SK-N-SH treated with all-trans-retinoic acid at 6 μM for 48 hours (cell line): ENCODE data around the gene NAA38.

Source experiments
- CSRNP3 ChIP-seq: fragments of 250-450 bp; sonication (Bioruptor Pico); IDR thresholded peaks from 2 replicates; pipeline ENCODE4 v1.5.1; 2021; ENCODE audit warnings: mild to moderate bottlenecking, moderate library complexity
- ESRRG ChIP-seq: fragments of 250-450 bp; sonication (Bioruptor Pico); IDR thresholded peaks from 2 replicates; pipeline ENCODE4 v1.6.1; 2021; ENCODE audit warnings: mild to moderate bottlenecking
- GLIS3 ChIP-seq: fragments of 250-450 bp; sonication (Bioruptor Pico); IDR thresholded peaks from 2 replicates; pipeline ENCODE4 v1.5.0; 2020; ENCODE audit warnings: mild to moderate bottlenecking, moderate library complexity
- OSR1 ChIP-seq: fragments of 250-450 bp; sonication (Bioruptor Pico); IDR thresholded peaks from 2 replicates; pipeline ENCODE4 v1.8.0; 2022; ENCODE audit warnings: moderate library complexity, mild to moderate bottlenecking, inconsistent platforms
- PATZ1 ChIP-seq: fragments of 250-450 bp; sonication (Bioruptor Pico); IDR thresholded peaks from 2 replicates; pipeline ENCODE4 v1.8.0; 2020; ENCODE audit warnings: mild to moderate bottlenecking, moderate library complexity, borderline replicate concordance
- ZNF70 ChIP-seq: fragments of 450-650 bp; formaldehyde crosslinking; IDR thresholded peaks from 2 replicates; pipeline ENCODE4 v1.5.0; 2020; ENCODE audit warnings: mild to moderate bottlenecking, moderate library complexity

- TF ChIP-seq OSR1 (CRISPR knock-in tag), result no peak
- TF ChIP-seq ESRRG, result no peak
- TF ChIP-seq PATZ1, result no peak
- no peak for TF ChIP-seq GLIS3 (CRISPR knock-in tag)
- no peak for TF ChIP-seq CSRNP3 (CRISPR knock-in tag)
- TF ChIP-seq ZNF70 (CRISPR knock-in tag), result no peak
Observed at GRCh38 chr17:7846765-7847661, 10.3 kb downstream of the NAA38 start.
